SK-N-SH treated with all-trans-retinoic acid at 6 μM for 48 hours (cell line): ENCODE results near the gene SDK1.

Experiments
- BACH2 ChIP-seq: fragments of 250-450 bp; sonication (Bioruptor Pico); IDR thresholded peaks from 2 replicates; pipeline ENCODE4 v1.9.0; 2021; ENCODE audit warnings: mild to moderate bottlenecking, borderline replicate concordance
- CSDC2 ChIP-seq: fragments of 250-450 bp; sonication (Bioruptor Pico); IDR thresholded peaks from 2 replicates; pipeline ENCODE4 v1.5.0; 2020; ENCODE audit warnings: mild to moderate bottlenecking, moderate library complexity
- GLIS3 ChIP-seq: fragments of 250-450 bp; sonication (Bioruptor Pico); IDR thresholded peaks from 2 replicates; pipeline ENCODE4 v1.5.0; 2020; ENCODE audit warnings: mild to moderate bottlenecking, moderate library complexity
- ISL1 ChIP-seq: fragments of 250-450 bp; sonication (Bioruptor Pico); IDR thresholded peaks from 2 replicates; pipeline ENCODE4 v2.1.2; 2022; ENCODE audit warnings: mild to moderate bottlenecking, moderate library complexity
- RARB ChIP-seq: fragments of 250-450 bp; sonication (Bioruptor Pico); IDR thresholded peaks from 2 replicates; pipeline ENCODE4 v1.8.0; 2021; ENCODE audit warnings: mild to moderate bottlenecking, moderate library complexity
- ZC3H10 ChIP-seq: fragments of 250-450 bp; sonication (Bioruptor Pico); IDR thresholded peaks from 2 replicates; pipeline ENCODE4 v1.5.1; 2021; ENCODE audit warnings: mild to moderate bottlenecking, moderate library complexity
- ZFP3 ChIP-seq: fragments of 250-450 bp; sonication (Bioruptor Pico); IDR thresholded peaks from 2 replicates; pipeline ENCODE4 v1.5.0; 2020; ENCODE audit warnings: mild to moderate bottlenecking, moderate library complexity
- ZNF565 ChIP-seq: fragments of 450-650 bp; formaldehyde crosslinking; conservative IDR thresholded peaks from 2 replicates; pipeline ENCODE4 v1.5.0; 2020; ENCODE audit warnings: low read depth, mild to moderate bottlenecking, moderate library complexity
- TF ChIP-seq, protein P1 (sequence below): fragments of 250-450 bp; sonication (Bioruptor Pico); IDR thresholded peaks from 2 replicates; pipeline ENCODE4 v1.8.0; 2020; ENCODE audit warnings: mild to moderate bottlenecking, moderate library complexity, borderline replicate concordance
- TF ChIP-seq, protein P2 (sequence below): fragments of 250-450 bp; sonication (Bioruptor Pico); IDR thresholded peaks from 2 replicates; pipeline ENCODE4 v1.8.0; 2021; ENCODE audit warnings: low read depth, mild to moderate bottlenecking, moderate library complexity, borderline replicate concordance
- TF ChIP-seq, protein P3 (sequence below): fragments of 250-450 bp; sonication (Bioruptor Pico); IDR thresholded peaks from 2 replicates; pipeline ENCODE4 v1.5.1; 2020; ENCODE audit warnings: low read depth, mild to moderate bottlenecking, moderate library complexity

DNA sequence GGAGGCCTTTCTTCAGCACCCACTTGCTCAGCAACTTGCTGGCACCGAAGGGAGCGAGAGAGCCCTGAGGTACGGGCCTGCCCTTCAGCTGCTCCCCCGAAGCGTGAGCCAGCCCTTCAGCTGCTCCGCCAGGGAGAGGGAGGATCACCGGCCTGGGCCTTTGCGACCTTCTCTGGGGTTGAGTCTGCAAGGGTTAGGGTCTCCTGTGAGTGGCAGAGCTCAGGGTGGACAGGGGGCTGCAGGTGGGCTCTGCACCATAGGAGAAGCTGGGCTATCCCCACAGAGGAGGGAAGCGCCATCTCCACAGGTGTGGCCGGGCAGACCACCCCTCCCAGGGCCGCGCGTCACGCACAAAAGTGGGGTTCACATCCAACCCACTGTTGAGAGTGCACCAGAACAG lies 890.5 kb downstream of the SDK1 start:
- TF ChIP-seq, protein P1, sequence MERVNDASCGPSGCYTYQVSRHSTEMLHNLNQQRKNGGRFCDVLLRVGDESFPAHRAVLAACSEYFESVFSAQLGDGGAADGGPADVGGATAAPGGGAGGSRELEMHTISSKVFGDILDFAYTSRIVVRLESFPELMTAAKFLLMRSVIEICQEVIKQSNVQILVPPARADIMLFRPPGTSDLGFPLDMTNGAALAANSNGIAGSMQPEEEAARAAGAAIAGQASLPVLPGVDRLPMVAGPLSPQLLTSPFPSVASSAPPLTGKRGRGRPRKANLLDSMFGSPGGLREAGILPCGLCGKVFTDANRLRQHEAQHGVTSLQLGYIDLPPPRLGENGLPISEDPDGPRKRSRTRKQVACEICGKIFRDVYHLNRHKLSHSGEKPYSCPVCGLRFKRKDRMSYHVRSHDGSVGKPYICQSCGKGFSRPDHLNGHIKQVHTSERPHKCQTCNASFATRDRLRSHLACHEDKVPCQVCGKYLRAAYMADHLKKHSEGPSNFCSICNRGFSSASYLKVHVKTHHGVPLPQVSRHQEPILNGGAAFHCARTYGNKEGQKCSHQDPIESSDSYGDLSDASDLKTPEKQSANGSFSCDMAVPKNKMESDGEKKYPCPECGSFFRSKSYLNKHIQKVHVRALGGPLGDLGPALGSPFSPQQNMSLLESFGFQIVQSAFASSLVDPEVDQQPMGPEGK (CRISPR knock-in tag) = no peak
- no peak for TF ChIP-seq ZNF565 (CRISPR knock-in tag)
- TF ChIP-seq GLIS3 = no peak
- TF ChIP-seq, protein P2, sequence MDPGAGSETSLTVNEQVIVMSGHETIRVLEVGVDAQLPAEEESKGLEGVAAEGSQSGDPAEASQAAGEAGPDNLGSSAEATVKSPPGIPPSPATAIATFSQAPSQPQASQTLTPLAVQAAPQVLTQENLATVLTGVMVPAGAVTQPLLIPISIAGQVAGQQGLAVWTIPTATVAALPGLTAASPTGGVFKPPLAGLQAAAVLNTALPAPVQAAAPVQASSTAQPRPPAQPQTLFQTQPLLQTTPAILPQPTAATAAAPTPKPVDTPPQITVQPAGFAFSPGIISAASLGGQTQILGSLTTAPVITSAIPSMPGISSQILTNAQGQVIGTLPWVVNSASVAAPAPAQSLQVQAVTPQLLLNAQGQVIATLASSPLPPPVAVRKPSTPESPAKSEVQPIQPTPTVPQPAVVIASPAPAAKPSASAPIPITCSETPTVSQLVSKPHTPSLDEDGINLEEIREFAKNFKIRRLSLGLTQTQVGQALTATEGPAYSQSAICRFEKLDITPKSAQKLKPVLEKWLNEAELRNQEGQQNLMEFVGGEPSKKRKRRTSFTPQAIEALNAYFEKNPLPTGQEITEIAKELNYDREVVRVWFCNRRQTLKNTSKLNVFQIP (CRISPR knock-in tag) = no peak
- TF ChIP-seq ZC3H10 (CRISPR knock-in tag) = no peak
- no peak for TF ChIP-seq RARB (CRISPR knock-in tag)
- TF ChIP-seq, protein P3, sequence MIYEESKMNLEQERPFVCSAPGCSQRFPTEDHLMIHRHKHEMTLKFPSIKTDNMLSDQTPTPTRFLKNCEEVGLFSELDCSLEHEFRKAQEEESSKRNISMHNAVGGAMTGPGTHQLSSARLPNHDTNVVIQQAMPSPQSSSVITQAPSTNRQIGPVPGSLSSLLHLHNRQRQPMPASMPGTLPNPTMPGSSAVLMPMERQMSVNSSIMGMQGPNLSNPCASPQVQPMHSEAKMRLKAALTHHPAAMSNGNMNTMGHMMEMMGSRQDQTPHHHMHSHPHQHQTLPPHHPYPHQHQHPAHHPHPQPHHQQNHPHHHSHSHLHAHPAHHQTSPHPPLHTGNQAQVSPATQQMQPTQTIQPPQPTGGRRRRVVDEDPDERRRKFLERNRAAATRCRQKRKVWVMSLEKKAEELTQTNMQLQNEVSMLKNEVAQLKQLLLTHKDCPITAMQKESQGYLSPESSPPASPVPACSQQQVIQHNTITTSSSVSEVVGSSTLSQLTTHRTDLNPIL (CRISPR knock-in tag) = no peak
- TF ChIP-seq CSDC2 (CRISPR knock-in tag) = no peak
- no peak for TF ChIP-seq ISL1 (CRISPR knock-in tag)
- TF ChIP-seq BACH2 = no peak
- TF ChIP-seq ZFP3 (CRISPR knock-in tag) = no peak
